Measurements from ENCODE around the gene CLEC10A. TPM values are rescaled to one million over a fixed set of nuclear protein-coding genes. Genes with fewer than 3 reads are reported as not detected.

The CLEC10A gene
- total RNA-seq, 1 experiment from 2014 or later, result not detected

DNA sequence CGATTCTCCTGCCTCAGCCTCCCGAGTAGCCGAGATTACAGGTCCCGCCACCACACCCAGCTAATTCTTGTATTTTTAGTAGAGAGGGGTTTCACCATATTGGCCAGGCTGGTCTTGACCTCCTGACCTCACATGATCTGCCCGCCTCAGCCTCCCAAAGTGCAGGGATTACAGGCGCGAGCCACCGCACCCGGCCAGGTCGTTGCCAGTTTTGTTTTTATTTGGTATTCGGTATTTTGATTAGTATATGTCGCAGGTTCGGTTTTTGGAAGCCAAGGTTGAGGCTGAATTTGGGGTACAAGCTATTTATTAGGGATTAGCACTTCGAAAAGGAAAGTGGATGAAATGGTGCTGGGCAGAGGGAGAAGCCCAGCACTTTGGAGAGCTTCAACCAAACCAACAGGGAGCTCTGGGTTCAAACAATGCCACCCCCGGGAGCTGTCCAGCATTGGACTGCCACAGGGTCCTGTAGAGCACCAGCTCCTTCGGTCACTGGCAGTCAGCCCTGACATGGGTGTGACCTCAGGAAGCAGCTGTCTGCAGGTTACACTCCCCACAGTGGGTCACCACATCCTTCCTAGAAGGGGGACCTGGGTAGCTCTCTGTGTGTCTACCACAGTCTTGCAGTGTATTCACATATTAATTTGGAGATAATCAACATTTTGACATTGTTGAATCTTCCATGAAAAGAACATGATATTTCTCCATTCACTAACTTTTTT, 1.5 kb upstream of the CLEC10A start:
- H3K27me3 ChIP-seq (ENCODE audit: low read length), result no peaks in the 10 kb centered on the region
- H4K20me1 ChIP-seq (ENCODE audit: low read length), result no peaks in the 10 kb centered on the region
- no peak overlapping the region for H3K9ac ChIP-seq (ENCODE audit: low read length)
- CTCF ChIA-PET, result interaction anchor here (0.6 kb wide), 1 partner anchor 35 kb away, joined by 3 read pairs; no protein-coding TSS in a partner anchor
- peaks cover 8% of the 10 kb centered on the region; the same call in 1 of the 2 replicates for H3K4me1 ChIP-seq (ENCODE audit: insufficient read depth, low read length)
- no peak for DNase-seq
- H3K79me2 ChIP-seq (ENCODE audit: low read length), result no peaks in the 10 kb centered on the region
- ATAC-seq, result no peak
- H3K4me3 ChIP-seq (ENCODE audit: low read length), result no peak overlapping the region
- POLR2A ChIA-PET (ENCODE audit: unreplicated experiment), result no interaction called here
- H3K9me2 ChIP-seq (replicated peaks; ENCODE audit: low read length), result no peaks in the 10 kb centered on the region
- H2AFZ ChIP-seq (ENCODE audit: low read length), result no peak overlapping the region
- H3K4me2 ChIP-seq (ENCODE audit: low read length), result no peak overlapping the region
- H3F3A ChIP-seq (ENCODE audit: low read length, unreplicated experiment), result no peaks in the 10 kb centered on the region
- no TSS peak for BruUV-seq (replicated peaks)
- H3K27ac ChIP-seq (ENCODE audit: low read length), result no peak overlapping the region
- TF ChIP-seq EZH2 (IDR thresholded peaks at IDR 0.05; ENCODE audit: low read length, unreplicated experiment) (no peak), EZH2phosphoT487 (IDR thresholded peaks at IDR 0.05; ENCODE audit: borderline replicate concordance, low read length) (no peak)
- TF ChIP-seq, protein P1, sequence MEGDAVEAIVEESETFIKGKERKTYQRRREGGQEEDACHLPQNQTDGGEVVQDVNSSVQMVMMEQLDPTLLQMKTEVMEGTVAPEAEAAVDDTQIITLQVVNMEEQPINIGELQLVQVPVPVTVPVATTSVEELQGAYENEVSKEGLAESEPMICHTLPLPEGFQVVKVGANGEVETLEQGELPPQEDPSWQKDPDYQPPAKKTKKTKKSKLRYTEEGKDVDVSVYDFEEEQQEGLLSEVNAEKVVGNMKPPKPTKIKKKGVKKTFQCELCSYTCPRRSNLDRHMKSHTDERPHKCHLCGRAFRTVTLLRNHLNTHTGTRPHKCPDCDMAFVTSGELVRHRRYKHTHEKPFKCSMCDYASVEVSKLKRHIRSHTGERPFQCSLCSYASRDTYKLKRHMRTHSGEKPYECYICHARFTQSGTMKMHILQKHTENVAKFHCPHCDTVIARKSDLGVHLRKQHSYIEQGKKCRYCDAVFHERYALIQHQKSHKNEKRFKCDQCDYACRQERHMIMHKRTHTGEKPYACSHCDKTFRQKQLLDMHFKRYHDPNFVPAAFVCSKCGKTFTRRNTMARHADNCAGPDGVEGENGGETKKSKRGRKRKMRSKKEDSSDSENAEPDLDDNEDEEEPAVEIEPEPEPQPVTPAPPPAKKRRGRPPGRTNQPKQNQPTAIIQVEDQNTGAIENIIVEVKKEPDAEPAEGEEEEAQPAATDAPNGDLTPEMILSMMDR (conservative IDR thresholded peaks at IDR 0.05; ENCODE audit: low read depth, low read length), result no peak
- H3K9me3 ChIP-seq (ENCODE audit: low read length), result no peaks in the 10 kb centered on the region
- intact Hi-C loops (cut with micrococcal nuclease), result no loop called here
- H3K36me3 ChIP-seq (ENCODE audit: low read depth, low read length), result no peaks in the 10 kb centered on the region

DNA sequence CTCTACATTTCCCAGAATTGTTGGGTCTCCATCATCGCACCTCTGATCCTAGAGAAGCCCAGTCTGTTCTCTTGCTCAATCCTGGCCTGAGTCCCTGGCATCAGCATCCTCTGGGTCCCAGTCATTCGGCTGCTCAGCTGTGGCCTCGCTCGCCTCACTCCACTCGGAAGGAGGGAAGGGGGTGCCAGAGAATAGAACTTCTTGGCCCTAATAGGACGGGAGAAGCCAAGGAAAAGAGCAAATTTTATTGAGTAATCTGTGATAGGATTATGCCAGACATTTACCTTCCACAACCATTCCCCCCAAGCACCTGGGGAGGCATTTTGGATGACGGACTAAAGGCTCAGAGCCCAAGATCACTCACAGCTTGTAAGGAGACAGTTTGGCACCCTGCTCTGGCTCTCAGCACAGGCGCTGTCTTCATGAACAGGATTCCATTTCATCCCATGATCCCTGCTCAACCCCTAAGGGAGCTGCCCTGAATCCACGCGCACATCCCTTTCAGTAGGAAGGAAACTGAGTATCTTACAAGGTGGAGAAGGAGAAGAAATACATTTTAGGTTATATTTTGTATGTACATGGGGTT, 498 bp upstream of the CLEC10A start:
- H3K9ac ChIP-seq (ENCODE audit: low read length), result no peak overlapping the region
- H3K4me2 ChIP-seq (ENCODE audit: low read length), result no peak overlapping the region
- no peak overlapping the region for H2AFZ ChIP-seq (ENCODE audit: low read length)
- BruUV-seq (replicated peaks), result no TSS peak
- DNase-seq, result no peak
- H3K9me3 ChIP-seq (ENCODE audit: low read length), result no peaks in the 10 kb centered on the region
- H3K27ac ChIP-seq (ENCODE audit: low read length), result no peak overlapping the region
- no peaks in the 10 kb centered on the region for H3K27me3 ChIP-seq (ENCODE audit: low read length)
- H3F3A ChIP-seq (ENCODE audit: low read length, unreplicated experiment), result no peaks in the 10 kb centered on the region
- ChIA-PET POLR2A (ENCODE audit: unreplicated experiment) (no interaction called here), CTCF (no interaction called here)
- intact Hi-C loops (cut with micrococcal nuclease), result no loop called here
- H4K20me1 ChIP-seq (ENCODE audit: low read length), result no peaks in the 10 kb centered on the region
- no peak overlapping the region for H3K4me3 ChIP-seq (ENCODE audit: low read length)
- ATAC-seq, result no peak
- no peaks in the 10 kb centered on the region for H3K9me2 ChIP-seq (replicated peaks; ENCODE audit: low read length)
- no peaks in the 10 kb centered on the region for H3K36me3 ChIP-seq (ENCODE audit: low read depth, low read length)
- H3K4me1 ChIP-seq (ENCODE audit: insufficient read depth, low read length), result peaks cover 8% of the 10 kb centered on the region; the same call in 1 of the 2 replicates
- H3K79me2 ChIP-seq (ENCODE audit: low read length), result no peaks in the 10 kb centered on the region
- TF ChIP-seq EZH2 (IDR thresholded peaks at IDR 0.05; ENCODE audit: low read length, unreplicated experiment), result no peak
- TF ChIP-seq, protein P1 (conservative IDR thresholded peaks at IDR 0.05; ENCODE audit: low read depth, low read length), result no peak
- TF ChIP-seq EZH2phosphoT487 (IDR thresholded peaks at IDR 0.05; ENCODE audit: borderline replicate concordance, low read length), result no peak

DNA sequence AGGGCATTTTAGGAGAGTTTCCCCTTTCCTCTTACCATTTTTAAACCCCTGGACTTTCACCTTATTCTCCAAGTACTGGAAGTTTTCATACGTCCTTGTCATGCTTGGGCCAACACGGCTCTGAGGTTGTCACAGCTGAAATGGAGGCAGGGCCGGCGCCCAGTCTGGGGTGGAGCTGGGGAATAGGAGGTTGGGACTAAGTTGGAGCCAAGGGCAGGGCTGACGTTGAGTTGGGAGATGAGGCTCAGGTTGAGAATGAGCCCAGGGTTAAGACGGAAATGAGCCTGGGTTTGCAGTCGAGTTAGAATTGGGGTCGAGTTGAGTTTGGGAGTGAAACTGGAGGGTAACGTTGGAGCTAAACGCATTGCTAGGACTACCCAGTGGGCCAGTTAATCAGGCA, 1.3 kb downstream of the CLEC10A start:
- no peak for ATAC-seq
- H2AFZ ChIP-seq (ENCODE audit: low read length), result no peak overlapping the region
- H3K9ac ChIP-seq (ENCODE audit: low read length), result no peak overlapping the region
- H3K27ac ChIP-seq (ENCODE audit: low read length), result no peak overlapping the region
- H3K27me3 ChIP-seq (ENCODE audit: low read length), result no peaks in the 10 kb centered on the region
- H4K20me1 ChIP-seq (ENCODE audit: low read length), result no peaks in the 10 kb centered on the region
- H3F3A ChIP-seq (ENCODE audit: low read length, unreplicated experiment), result no peaks in the 10 kb centered on the region
- no peak for TF ChIP-seq EZH2 (IDR thresholded peaks at IDR 0.05; ENCODE audit: low read length, unreplicated experiment)
- no peak for TF ChIP-seq EZH2phosphoT487 (IDR thresholded peaks at IDR 0.05; ENCODE audit: borderline replicate concordance, low read length)
- TF ChIP-seq, protein P1 (conservative IDR thresholded peaks at IDR 0.05; ENCODE audit: low read depth, low read length), result no peak
- intact Hi-C loops (cut with micrococcal nuclease), result no loop called here
- H3K4me3 ChIP-seq (ENCODE audit: low read length), result no peak overlapping the region
- no peaks in the 10 kb centered on the region for H3K9me2 ChIP-seq (replicated peaks; ENCODE audit: low read length)
- peaks cover 1% of the 10 kb centered on the region; the same call in 1 of the 2 replicates for H3K4me1 ChIP-seq (ENCODE audit: insufficient read depth, low read length)
- POLR2A ChIA-PET (ENCODE audit: unreplicated experiment), result no interaction called here
- H3K79me2 ChIP-seq (ENCODE audit: low read length), result no peaks in the 10 kb centered on the region
- CTCF ChIA-PET, result no interaction called here
- no peaks in the 10 kb centered on the region for H3K9me3 ChIP-seq (ENCODE audit: low read length)
- no peaks in the 10 kb centered on the region for H3K36me3 ChIP-seq (ENCODE audit: low read depth, low read length)
- DNase-seq, result no peak
- H3K4me2 ChIP-seq (ENCODE audit: low read length), result no peak overlapping the region
- BruUV-seq (replicated peaks), result no TSS peak

All from PC-3 (cell line).